Measurements from ENCODE around the gene C6orf15.

The C6orf15 gene

GRCh38 chr6:31112478-31112877, at the start of gene C6orf15:
TSS of gene C6orf15 (minus strand) at chr6:31112575. CDS start at chr6:31112555, 20 bp downstream.
- TF ChIP-seq POLR2A (IDR thresholded peaks at IDR 0.05; ENCODE audit: low read length) (no peak), GATA1 (IDR thresholded peaks at IDR 0.05; ENCODE audit: low read depth, low read length) (no peak)
- no peak for DNase-seq

GRCh38 chr6:31161216-31162126, 49.1 kb upstream of the C6orf15 start:
- TF ChIP-seq GATA1 (IDR thresholded peaks at IDR 0.05; ENCODE audit: low read depth, low read length) (no peak), POLR2A (IDR thresholded peaks at IDR 0.05; ENCODE audit: low read length) (no peak)

GRCh38 chr6:31158863-31159855, 46.8 kb upstream of the C6orf15 start:
- DNase-seq: peak; percentile 66 to 72
- no peak for TF ChIP-seq GATA1 (IDR thresholded peaks at IDR 0.05; ENCODE audit: low read depth, low read length)
- no peak for TF ChIP-seq POLR2A (IDR thresholded peaks at IDR 0.05; ENCODE audit: low read length)

More at GRCh38 chr6:31161216-31162126, 49.1 kb upstream of the C6orf15 start:
- no peak for DNase-seq

DNA sequence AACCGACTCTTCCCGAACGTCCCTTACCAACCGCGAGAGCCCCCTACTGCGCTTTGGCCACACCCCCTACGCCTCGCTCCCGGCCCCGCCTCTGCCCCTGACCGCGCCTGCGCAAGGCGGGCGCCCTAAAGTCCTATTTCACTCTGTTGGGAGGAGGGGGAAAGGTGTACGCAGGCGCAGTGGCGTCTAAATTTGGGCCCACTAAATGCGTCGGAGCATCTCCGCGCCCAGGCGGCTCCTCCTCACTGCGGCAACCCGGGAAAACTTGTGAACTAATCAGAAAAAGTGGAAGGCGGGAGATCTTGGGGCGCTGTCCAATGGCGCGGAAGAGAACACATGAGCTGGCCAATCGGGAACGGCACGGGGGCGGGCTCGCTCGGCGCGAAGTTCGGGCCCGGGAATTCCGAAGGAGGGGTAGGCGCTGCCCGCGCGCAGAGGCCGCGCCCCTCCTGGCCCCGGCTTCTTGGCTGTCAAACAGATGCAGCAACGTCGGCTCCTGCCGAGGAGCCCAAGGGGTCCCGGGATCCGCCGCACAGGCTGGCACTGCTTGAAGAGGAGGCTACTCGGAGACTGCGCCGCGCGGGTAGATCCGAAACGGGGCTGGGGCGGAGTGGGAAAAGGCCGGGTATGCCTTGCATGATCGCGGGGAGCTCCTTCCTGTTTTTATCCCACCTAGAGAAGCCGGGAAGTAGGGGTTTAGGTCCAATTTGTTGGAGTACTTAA, 45.9 kb upstream of the C6orf15 start, which contains the start of gene TCF19:
Gene TCF19 (plus strand): TSS at position 450 of the 723 bp plus-strand sequence. CDS start 881 bp downstream, outside the sequence.
- peak; percentile 99 to 100 for DNase-seq

DNA sequence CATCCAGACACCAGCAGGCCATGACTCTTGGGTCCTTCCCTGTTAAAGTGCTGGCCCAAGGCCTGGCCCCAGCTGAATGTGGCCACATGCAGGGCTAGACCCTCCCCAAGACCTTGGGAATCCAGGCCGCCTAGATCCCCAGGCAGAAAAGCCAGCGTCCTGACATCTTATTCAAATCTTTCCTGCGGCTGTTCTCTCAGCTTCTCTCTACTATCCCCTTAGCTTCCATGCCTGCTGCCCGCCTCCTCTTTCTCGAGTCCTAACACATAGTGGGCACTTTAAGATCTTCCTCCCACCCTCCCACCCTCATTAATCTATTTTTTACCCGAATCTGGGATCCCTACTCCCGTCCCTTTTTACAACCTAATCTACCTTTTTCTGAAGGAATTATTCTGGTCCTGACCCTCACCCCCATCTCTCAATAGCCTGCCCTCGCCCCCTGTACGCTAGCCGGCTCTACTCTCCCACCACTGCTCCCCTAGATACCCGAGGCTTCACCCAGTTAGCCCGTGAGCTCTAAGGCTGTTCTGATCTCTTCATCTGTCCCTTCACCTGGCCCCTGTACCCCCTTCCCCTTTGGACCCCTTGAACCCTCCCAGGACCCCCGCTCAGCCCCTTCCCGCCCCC, 45.3 kb upstream of the C6orf15 start, which contains the start of gene CCHCR1:
Gene CCHCR1 (minus strand): TSS at position 290 of the 627 bp plus-strand sequence. CDS start 202 bp downstream, at position 88.
- DNase-seq: peak in 1 of 2 experiments; percentile 45
- TF ChIP-seq GATA1 (IDR thresholded peaks at IDR 0.05; ENCODE audit: low read depth, low read length): no peak
- TF ChIP-seq POLR2A (IDR thresholded peaks at IDR 0.05; ENCODE audit: low read length): no peak

More for the DNA sequence above, 45.9 kb upstream of the C6orf15 start, which contains the start of gene TCF19:
- TF ChIP-seq GATA1 (IDR thresholded peaks at IDR 0.05; ENCODE audit: low read depth, low read length) (no peak), POLR2A (IDR thresholded peaks at IDR 0.05; ENCODE audit: low read length) (peak; percentile 57)

DNA sequence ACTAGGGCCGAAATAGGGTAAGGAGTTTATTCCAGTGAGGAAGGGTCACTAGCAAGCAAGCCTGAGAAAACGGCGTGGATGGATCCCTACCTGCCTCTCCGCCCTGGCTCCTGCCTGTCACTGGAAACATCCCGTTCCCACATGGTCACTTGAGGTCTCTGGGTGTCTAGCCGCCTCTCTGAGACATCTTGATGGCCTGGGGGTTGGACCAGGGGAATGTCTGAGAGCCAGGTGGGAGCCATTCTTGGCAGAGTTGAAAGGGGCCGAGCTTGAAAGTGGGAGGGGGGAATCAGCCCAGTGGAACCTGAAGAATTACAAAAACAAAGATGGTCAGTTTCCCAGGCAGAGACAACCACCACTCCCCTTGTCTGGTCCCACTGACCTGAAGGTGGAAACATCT, 44.3 kb upstream of the C6orf15 start:
- no peak for DNase-seq
- TF ChIP-seq POLR2A (IDR thresholded peaks at IDR 0.05; ENCODE audit: low read length) (no peak), GATA1 (IDR thresholded peaks at IDR 0.05; ENCODE audit: low read depth, low read length) (no peak)

DNA sequence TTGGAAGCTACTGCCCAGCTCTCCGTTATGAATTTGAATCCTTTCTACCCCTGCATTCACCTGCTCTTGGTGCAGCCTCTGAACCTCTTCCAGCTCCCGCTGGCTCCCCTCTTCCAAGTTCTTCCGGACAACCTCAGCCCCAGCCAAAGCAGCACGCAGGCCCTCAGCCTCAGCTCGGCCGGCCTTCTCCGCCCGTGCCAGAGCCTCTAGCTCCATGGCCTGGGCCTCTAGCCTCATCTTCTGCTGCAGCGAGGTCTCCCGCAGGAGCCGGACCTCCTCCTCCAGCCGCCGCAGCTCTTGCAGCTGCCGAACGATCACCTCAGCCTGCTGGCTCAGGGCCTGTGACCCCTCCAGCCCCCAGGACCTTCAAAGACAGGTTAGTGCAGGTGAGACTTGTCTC, 42.1 kb upstream of the C6orf15 start:
- no peak for TF ChIP-seq POLR2A (IDR thresholded peaks at IDR 0.05; ENCODE audit: low read length)
- no peak for TF ChIP-seq GATA1 (IDR thresholded peaks at IDR 0.05; ENCODE audit: low read depth, low read length)

DNA sequence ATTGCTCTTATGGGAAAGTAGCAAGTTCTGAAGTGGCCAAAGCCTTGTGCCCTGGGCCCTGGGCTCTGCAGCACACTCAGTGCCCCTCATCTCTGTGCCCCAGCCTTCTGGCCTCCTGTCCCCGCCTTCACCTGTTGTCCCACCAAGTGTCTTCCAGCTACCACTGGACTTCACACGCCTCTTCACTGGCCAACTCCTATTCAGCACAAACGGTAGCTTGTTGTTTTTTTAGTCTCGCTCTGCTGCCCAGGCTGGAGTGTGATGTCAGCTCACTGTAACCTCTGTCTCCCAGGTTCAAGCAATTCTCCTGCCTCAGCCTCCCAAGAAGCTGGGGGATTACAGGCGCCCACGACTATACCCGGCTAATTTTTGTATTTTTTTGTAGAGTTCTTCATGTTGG, 40.4 kb upstream of the C6orf15 start:
- TF ChIP-seq GATA1 (IDR thresholded peaks at IDR 0.05; ENCODE audit: low read depth, low read length) (no peak), POLR2A (IDR thresholded peaks at IDR 0.05; ENCODE audit: low read length) (no peak)
- DNase-seq: no peak

More for the DNA sequence above, 42.1 kb upstream of the C6orf15 start:
- no peak for DNase-seq

DNA sequence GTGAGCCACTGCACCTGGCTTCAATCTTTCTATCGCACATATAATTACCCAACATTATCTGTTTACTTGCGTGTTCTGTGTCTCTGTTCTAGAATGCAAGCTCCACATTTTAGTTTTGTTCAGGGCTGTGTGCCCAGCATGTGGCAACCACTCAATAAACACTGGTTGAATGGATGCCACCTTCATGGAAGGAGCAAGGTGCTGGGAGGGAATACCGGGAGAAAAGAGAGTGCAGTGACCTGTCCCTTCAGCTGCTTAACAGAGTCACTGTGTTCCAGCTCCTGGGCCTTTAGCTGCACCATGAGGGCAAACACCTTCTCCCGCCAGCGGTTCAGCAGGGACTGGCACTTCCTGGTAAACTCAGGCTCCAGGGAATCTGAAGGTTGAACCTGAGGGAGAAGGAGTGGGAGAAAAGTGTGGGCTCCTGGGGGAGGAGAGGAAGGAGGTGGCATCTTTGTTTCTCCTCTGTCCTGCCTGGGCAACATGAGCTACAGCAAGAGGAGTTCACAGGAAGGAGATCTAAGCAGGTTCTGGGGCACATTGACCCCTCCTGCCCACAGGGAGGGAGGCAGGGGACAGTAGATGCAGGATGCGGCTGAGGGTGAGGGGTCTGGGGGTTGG, 37.6 kb upstream of the C6orf15 start:
- no peak for DNase-seq
- TF ChIP-seq POLR2A (IDR thresholded peaks at IDR 0.05; ENCODE audit: low read length) (no peak), GATA1 (IDR thresholded peaks at IDR 0.05; ENCODE audit: low read depth, low read length) (no peak)

- DNase-seq: no peak
- TF ChIP-seq GATA1 (IDR thresholded peaks at IDR 0.05; ENCODE audit: low read depth, low read length) (no peak), POLR2A (IDR thresholded peaks at IDR 0.05; ENCODE audit: low read length) (no peak)
These were observed 33.0 kb upstream of the C6orf15 start for GRCh38 chr6:31145386-31145785.

DNA sequence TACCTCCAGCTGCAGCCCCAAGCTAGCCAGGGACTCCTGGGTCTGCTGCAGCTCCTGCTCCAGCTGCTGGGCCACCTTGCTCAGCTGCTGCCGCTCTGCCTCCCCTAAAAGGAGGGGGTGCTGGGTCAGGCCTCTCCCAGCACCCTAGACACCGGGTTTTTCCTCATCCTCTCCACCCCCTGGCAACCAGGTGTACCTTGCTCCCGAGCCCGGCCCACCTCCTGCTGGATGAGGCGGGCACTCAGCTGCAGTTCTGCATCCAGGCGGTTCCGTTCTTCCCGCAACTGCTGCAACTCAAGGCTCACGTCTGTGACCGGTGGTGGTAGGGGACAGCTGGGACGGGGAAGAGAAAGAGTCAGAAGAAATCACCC, 32.6 kb upstream of the C6orf15 start:
- no peak for TF ChIP-seq GATA1 (IDR thresholded peaks at IDR 0.05; ENCODE audit: low read depth, low read length)
- TF ChIP-seq POLR2A (IDR thresholded peaks at IDR 0.05; ENCODE audit: low read length): no peak
- no peak for DNase-seq

GRCh38 chr6:31144296-31144969, 32.1 kb upstream of the C6orf15 start:
- TF ChIP-seq GATA1 (IDR thresholded peaks at IDR 0.05; ENCODE audit: low read depth, low read length) (no peak), POLR2A (IDR thresholded peaks at IDR 0.05; ENCODE audit: low read length) (no peak)

More at GRCh38 chr6:31144296-31144969, 32.1 kb upstream of the C6orf15 start:
- DNase-seq: no peak
